LNCaP clone FGC (cell line): ENCODE measurements around the gene RTP1.

Experiments used
- DNase-seq: peaks from one replicate; pipeline ENCODE4 v3.0.0-alpha.2; 2011; ENCODE audit warnings: low read depth
- H3K4me3 ChIP-seq: 2 replicates; pipeline ENCODE4 v1.5.1; 2011; ENCODE audit warnings: mild to moderate bottlenecking, low read depth, low read length, control low read depth
- TF ChIP-seq, protein P1 (sequence below): IDR thresholded peaks from 2 replicates; pipeline ENCODE4 v1.5.1; 2012; ENCODE audit warnings: mild to moderate bottlenecking; ENCODE audit not compliant: control insufficient read depth, insufficient read depth; ENCODE audit errors: extremely low read depth

RTP1 gene

DNA sequence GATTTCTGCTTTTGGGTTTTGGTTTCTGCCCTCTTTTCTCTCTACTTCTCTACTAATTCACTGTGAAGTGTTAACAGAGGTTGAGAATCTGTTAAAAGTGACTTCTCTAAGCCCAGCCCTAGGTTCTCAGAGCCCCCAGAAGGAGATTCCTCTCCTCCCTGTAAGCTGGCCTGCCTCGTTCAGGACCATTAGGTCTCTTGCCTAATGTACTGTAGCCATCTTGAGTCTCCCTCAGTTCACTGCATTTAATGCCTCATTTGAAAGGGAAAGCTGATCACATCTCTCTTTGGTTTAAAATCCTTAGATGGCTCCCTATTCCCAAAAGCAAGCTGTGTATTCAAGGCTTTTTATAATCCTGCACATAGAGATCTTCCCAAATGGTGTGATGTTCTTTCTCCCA lies 16.3 kb downstream of the RTP1 start:
- no peak overlapping the region for H3K4me3 ChIP-seq
- DNase-seq, result no peak
- TF ChIP-seq, protein P1, sequence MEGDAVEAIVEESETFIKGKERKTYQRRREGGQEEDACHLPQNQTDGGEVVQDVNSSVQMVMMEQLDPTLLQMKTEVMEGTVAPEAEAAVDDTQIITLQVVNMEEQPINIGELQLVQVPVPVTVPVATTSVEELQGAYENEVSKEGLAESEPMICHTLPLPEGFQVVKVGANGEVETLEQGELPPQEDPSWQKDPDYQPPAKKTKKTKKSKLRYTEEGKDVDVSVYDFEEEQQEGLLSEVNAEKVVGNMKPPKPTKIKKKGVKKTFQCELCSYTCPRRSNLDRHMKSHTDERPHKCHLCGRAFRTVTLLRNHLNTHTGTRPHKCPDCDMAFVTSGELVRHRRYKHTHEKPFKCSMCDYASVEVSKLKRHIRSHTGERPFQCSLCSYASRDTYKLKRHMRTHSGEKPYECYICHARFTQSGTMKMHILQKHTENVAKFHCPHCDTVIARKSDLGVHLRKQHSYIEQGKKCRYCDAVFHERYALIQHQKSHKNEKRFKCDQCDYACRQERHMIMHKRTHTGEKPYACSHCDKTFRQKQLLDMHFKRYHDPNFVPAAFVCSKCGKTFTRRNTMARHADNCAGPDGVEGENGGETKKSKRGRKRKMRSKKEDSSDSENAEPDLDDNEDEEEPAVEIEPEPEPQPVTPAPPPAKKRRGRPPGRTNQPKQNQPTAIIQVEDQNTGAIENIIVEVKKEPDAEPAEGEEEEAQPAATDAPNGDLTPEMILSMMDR, result no peak

DNA sequence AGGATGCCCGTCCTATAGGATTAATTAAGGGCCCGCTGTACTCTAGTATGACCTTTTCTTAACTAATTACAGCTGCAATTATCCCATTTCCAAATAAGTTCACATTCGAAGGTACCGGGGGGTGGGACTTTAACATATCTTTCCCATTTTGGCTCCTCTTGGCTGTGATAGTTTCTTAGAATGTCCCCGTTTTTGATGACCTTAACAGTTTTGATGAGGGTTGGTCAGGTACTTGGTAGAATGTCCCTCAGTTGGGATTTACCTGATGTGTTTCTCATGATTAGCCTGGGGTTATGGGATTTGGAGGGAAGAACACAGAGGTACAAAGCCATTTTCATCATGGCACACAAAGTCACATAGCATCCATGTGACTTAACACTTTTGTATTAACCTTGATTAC lies 18.2 kb downstream of the RTP1 start:
- H3K4me3 ChIP-seq, result no peak overlapping the region
- TF ChIP-seq, protein P1, result no peak
- DNase-seq, result no peak

DNA sequence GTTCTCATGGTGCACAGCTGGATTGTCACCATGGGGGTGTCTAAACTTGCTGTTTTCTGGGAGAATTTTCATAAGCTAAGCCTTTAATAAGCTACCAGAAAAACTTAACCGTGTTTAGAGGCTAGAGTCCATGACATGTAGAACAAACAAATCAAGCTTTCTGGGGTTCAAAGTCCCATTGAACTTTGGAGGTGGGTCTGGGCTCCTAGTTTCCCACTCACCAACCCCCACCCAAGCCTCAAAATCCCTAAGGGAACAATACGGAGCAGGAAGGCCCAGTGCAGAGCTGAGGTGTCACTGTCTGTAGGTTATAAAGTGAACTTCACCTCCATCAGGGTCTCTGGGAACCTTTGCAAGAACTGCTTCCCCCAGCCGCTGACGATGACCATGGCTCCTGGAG lies 25.5 kb downstream of the RTP1 start:
- no peak for DNase-seq
- TF ChIP-seq, protein P1, result no peak

DNA sequence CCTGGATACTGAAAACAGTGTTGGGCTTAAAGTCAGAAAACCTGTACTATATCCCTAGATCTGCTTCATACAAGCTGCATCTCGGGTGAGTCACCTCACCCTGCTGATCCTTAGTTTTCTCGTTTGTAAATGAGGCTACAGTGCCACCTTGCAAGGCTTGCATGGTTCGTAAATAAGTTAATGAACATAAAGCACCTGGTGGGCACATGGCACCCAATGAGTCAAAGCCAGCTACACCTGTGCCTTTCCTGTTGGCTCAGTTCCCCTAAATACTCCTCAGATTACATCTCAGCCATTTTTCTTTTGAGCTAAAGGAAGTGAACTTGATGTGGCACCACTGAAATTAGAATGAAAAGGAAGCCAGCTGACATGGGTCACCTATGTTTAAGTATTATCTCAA lies 26.5 kb downstream of the RTP1 start:
- peak; percentile 6 for DNase-seq
- no peak overlapping the region for H3K4me3 ChIP-seq
- TF ChIP-seq, protein P1, result no peak

More for the DNA sequence above, 25.5 kb downstream of the RTP1 start:
- no peak overlapping the region for H3K4me3 ChIP-seq

DNA sequence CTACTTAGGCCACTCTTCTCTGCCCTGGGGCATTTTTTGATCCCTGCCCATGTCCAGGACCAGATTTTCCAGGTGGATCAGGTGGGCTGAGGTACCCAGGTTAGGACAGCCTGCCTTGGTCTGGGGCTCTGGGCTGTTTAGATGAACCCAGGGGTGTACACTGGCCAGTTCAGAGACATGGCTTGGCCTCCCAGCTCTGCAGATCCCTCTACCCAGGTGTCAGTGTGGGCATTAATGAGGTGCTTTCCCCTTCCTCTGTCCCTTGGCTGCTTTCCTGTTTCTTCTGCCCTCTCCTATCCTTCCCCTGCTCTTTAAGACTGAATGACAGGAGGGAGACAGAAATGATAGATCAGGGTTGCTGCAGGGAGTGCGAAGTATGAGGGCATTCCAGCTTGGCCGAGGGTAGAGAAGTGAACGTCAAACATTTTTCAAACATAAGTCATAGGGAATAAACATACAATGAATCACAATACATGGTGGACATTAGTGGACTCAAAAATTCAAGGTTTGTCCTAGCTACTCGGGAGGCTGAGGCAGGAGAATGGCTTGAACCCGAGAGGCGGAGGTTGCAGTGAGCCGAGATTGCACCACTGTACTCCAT lies 30.5 kb downstream of the RTP1 start:
- DNase-seq, result no peak
- H3K4me3 ChIP-seq, result no peak overlapping the region
- TF ChIP-seq, protein P1, result no peak

DNA sequence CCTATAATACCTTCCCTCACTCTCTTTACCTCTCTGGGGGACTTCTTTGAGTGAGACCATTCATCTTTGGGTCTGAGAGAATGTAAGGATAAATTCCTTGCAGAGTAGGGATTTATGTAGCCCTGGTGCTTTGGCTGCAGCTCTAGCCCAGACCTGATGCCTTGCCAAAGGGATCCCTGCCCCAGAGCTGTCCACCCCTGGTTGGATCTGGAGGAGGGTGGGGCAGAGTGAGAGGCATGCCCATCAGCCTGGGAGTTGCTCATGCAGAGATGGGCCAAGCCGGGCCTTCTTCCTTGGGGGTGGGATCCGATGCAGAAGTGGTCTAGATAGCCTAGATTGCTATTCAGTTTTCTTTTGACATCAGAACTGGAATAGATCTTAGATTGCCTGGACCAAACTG lies 31.5 kb downstream of the RTP1 start:
- DNase-seq, result no peak
- no peak overlapping the region for H3K4me3 ChIP-seq
- TF ChIP-seq, protein P1, result no peak

DNA sequence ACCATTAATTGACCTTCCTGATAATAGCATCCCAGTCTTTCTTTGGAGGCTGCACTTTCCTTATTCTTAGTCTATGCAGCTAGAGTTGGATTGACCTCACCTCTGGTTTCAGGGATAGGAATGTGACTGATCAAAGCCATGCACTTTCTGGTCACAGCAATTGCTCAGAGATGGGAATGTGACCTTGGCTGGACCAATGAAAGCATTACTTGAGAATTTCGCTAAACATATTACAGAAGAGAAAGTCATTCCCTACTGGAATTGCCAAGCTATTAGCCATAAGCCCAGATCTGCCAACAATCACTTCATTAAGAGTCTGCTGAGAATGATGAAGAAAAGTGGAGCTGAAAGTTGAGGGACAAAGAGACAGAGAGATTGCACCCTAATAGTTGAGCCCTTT lies 32.7 kb downstream of the RTP1 start:
- no peak overlapping the region for H3K4me3 ChIP-seq
- TF ChIP-seq, protein P1, result no peak
- no peak for DNase-seq
